ENCODE measurements around the gene FAM53C. TPM values are rescaled to one million over a fixed set of nuclear protein-coding genes. Genes with fewer than 3 reads are reported as not detected.
A peak's percentile ranks its signal among the peaks of the same experiment; 100 is the strongest.

Gene FAM53C
- total RNA-seq, 1 experiment from 2014 or later = 36.4 TPM

GRCh38 chr5:138330813-138331448 lies 7.1 kb upstream of the FAM53C start:
- peaks cover 6% of the 10 kb centered on the region; the same call in 1 of the 2 replicates for H3K79me2 ChIP-seq (ENCODE audit: insufficient read depth, low read length)
- H3K4me3 ChIP-seq (replicated peaks in 1 of 2; ENCODE audit: low read depth in 1 of 2, low read length in 2 of 2) = peak overlapping the region; percentile 87 to 88
- RAD21 ChIA-PET (ENCODE audit: low non-redundant PET in 1 of 2, low total read pairs in 2 of 2, uncharacterized antibody in 2 of 2, unreplicated experiment in 2 of 2) = no interaction called here
- peaks cover 4 to 25% of the 10 kb centered on the region in 2 experiments; a peak in 2 of 4 replicates for H3K4me1 ChIP-seq (ENCODE audit: control insufficient read depth in 1 of 2, insufficient read depth in 2 of 2, low read length in 2 of 2)
- H3K9me2 ChIP-seq (ENCODE audit: insufficient read depth) = no peaks in the 10 kb centered on the region
- TSS peak; percentile 81 for BruUV-seq (replicated peaks)
- H3K27ac ChIP-seq (ENCODE audit: low read depth, low read length) = peak overlapping the region; percentile 25; the same call in 1 of the 2 replicates
- H3K9ac ChIP-seq (ENCODE audit: low read length) = peak overlapping the region; percentile 83
- no peaks in the 10 kb centered on the region for H3K27me3 ChIP-seq (ENCODE audit: insufficient read depth, low read length)
- CTCF ChIA-PET = interaction anchor here (3.1 kb wide), 1 partner anchor 22 kb away, joined by 22 read pairs; the partner anchor contains the start of gene KDM3B
- H3K36me3 ChIP-seq (ENCODE audit: control insufficient read depth in 1 of 2, insufficient read depth in 2 of 2, low read length in 2 of 2) = 0 out of 4 replicates have a peak, but pooled peaks cover 0 to 1% of the 10 kb centered on the region in 2 experiments
- H3K4me2 ChIP-seq (ENCODE audit: low read length) = peak overlapping the region; percentile 80
- POLR2A ChIA-PET = interaction anchor here (0.5 to 1.9 kb wide), 4 partner anchors 8 to 152 kb away, joined by 3 to 6 read pairs (median 4); partner anchors contain the start of genes BRD8 and KIF20A
- ATAC-seq (no peak), DNase-seq (ENCODE audit: low read depth, low spot score) (no peak)
- no peaks in the 10 kb centered on the region for H3K9me3 ChIP-seq (ENCODE audit: control insufficient read depth in 1 of 2, insufficient read depth in 1 of 2, low read depth in 1 of 2, low read length in 2 of 2)
- no peaks in the 10 kb centered on the region for H4K20me1 ChIP-seq (ENCODE audit: insufficient read depth)
- peak overlapping the region; percentile 82 for H2AFZ ChIP-seq (ENCODE audit: low read depth, low read length, poor library complexity, severe bottlenecking)
- TF ChIP-seq ZFX (IDR thresholded peaks at IDR 0.05) (no peak), REST (IDR thresholded peaks at IDR 0.05; ENCODE audit: low read depth) (no peak), CBX3 (IDR thresholded peaks at IDR 0.05; ENCODE audit: low read depth) (no peak), EZH2 (IDR thresholded peaks at IDR 0.05) (no peak), CEBPB (IDR thresholded peaks at IDR 0.05; ENCODE audit: low read depth) (no peak), POLR2A (IDR thresholded peaks at IDR 0.05; ENCODE audit: borderline replicate concordance, extremely low read depth, insufficient read depth, insufficient read length) (no peak), ELF1 (IDR thresholded peaks at IDR 0.05; ENCODE audit: borderline replicate concordance, low read depth) (no peak), SRF (IDR thresholded peaks at IDR 0.05; ENCODE audit: low read depth) (no peak), TCF7L2 (IDR thresholded peaks at IDR 0.05; ENCODE audit: borderline replicate concordance, extremely low read depth, insufficient read depth, insufficient read length) (no peak), SIN3A (IDR thresholded peaks at IDR 0.05; ENCODE audit: low read depth) (no peak), MAX (IDR thresholded peaks at IDR 0.05) (no peak), POLR2AphosphoS5 (IDR thresholded peaks at IDR 0.05; ENCODE audit: low read depth, low read length) (no peak), JUND (IDR thresholded peaks at IDR 0.05) (no peak), EGR1 (IDR thresholded peaks at IDR 0.05; ENCODE audit: low read depth) (no peak), RAD21 (IDR thresholded peaks at IDR 0.05; ENCODE audit: low read depth) (no peak), YY1 (IDR thresholded peaks at IDR 0.05; ENCODE audit: extremely low read depth, insufficient replicate concordance, low read depth, low read length) (no peak)
- intact Hi-C loops (cut with micrococcal nuclease) = no loop called here
